Brain microvascular endothelial cell (primary cell): ENCODE measurements around the gene COG1.

ENCODE experiments used
- DNase-seq: peaks from one replicate; pipeline ENCODE4 v3.0.0-alpha.2; 2020
- H3K27ac ChIP-seq: fragments of 250-450 bp; sonication (Bioruptor Pico); 2 replicates; pipeline ENCODE4 v1.5.1; 2020; ENCODE audit warnings: mild to moderate bottlenecking, moderate library complexity
- H3K27me3 ChIP-seq: fragments of 250-450 bp; sonication (Bioruptor Pico); replicated peaks from 2 replicates; pipeline ENCODE4 v1.5.1; 2020; ENCODE audit warnings: mild to moderate bottlenecking
- H3K36me3 ChIP-seq: fragments of 250-450 bp; sonication (Bioruptor Pico); replicated peaks from 2 replicates; pipeline ENCODE4 v1.5.1; 2020; ENCODE audit warnings: mild to moderate bottlenecking
- H3K4me3 ChIP-seq: 2 replicates; pipeline ENCODE4 v1.5.1; 2011; ENCODE audit warnings: low read depth, mild to moderate bottlenecking, control low read depth, low read length, moderate library complexity
- in situ Hi-C: cut with HindIII; loops from 2 replicates; pipeline ENCODE4 v1.10.0; 2017; ENCODE audit warnings: low sequenced_read_pairs, low pct_ligation_motif_present
- TF ChIP-seq, protein P1 (sequence below): IDR thresholded peaks from 2 replicates; pipeline ENCODE4 v1.5.1; 2011; ENCODE audit warnings: low read depth, mild to moderate bottlenecking, moderate library complexity, low read length, control low read depth, inconsistent platforms; ENCODE audit errors: missing control alignments

The COG1 gene

DNA sequence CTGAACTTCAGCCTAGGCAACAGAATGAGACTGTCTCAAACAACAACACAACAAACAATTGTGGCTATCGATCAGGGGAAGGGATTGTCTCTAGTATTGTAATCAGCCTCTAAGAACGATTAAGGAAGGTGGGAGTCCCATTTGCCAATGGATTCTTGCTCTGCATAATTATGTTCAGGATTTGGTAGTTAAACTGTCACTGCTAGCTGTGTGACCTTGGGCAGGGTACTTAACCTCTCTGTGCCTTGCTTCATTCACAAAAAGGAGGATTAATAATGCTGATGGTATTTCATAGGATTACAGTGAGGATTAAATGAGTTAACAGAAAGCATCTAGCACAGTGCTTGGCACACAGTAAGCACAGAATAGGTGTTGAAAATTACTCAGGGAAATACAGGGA, 34.7 kb upstream of the COG1 start:
- H3K27me3 ChIP-seq, result peaks cover 1% of the 10 kb centered on the region
- H3K27ac ChIP-seq, result no peak overlapping the region
- no peaks in the 10 kb centered on the region for H3K36me3 ChIP-seq
- in situ Hi-C loops, result no loop called here
- no peak overlapping the region for H3K4me3 ChIP-seq
- TF ChIP-seq, protein P1, sequence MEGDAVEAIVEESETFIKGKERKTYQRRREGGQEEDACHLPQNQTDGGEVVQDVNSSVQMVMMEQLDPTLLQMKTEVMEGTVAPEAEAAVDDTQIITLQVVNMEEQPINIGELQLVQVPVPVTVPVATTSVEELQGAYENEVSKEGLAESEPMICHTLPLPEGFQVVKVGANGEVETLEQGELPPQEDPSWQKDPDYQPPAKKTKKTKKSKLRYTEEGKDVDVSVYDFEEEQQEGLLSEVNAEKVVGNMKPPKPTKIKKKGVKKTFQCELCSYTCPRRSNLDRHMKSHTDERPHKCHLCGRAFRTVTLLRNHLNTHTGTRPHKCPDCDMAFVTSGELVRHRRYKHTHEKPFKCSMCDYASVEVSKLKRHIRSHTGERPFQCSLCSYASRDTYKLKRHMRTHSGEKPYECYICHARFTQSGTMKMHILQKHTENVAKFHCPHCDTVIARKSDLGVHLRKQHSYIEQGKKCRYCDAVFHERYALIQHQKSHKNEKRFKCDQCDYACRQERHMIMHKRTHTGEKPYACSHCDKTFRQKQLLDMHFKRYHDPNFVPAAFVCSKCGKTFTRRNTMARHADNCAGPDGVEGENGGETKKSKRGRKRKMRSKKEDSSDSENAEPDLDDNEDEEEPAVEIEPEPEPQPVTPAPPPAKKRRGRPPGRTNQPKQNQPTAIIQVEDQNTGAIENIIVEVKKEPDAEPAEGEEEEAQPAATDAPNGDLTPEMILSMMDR, result no peak
- DNase-seq, result no peak

DNA sequence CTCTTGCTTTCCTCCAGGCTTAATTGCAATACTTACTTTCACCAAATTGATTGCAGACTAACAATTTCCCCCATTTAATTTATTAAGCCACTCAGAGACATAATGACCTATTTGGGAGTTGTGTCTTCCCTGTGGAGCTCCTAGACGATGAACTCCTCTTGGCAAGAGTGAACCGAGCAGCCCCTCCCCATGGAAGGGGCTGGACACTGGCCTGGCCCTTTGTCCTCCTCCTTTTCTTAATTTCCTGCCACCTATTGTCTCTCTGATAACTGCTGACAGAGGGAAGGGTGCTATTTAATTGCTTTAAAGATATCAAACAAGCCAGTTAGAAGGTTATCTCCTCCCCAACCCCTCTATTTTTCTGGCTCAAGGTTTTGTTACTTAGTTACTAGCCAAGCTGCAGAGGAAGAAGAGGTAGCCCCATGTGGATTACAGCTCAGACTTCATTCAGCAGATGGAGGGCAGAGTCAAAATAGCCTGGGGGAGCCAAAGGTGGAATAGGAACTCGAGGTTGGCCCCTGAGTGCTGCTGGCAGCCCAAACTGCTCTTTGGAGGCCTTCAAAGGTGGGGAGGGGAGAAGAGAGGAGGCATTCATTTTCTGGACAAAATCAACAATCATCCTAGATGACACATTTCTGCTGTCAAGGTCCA, 31.8 kb upstream of the COG1 start:
- TF ChIP-seq, protein P1, result no peak
- in situ Hi-C loops, result no loop called here
- peaks cover 27% of the 10 kb centered on the region for H3K27me3 ChIP-seq

DNA sequence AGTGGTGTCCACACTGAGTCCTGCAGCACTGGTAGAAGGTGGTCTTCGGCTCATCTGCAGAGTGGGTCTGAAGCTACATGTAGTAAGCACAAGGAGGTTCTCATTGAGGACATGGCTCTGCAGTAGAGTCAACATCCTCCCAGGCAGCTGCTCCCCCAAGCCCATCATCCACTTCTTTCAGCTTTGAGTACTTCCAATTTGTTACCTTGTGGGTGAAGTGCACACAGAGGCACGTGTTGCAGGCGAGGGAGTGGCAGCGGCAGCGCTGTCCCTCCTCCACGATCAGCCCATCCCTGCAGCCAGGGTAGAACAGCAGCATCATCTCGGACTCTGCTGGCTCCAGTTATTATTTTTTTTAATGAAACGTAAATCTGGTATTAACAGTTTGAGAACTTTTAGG, 29.8 kb upstream of the COG1 start:
- Histone ChIP-seq H3K36me3 (no peaks in the 10 kb centered on the region), H3K27me3 (peaks cover 41% of the 10 kb centered on the region), H3K4me3 (no peak overlapping the region), H3K27ac (no peak overlapping the region)
- DNase-seq, result no peak
- TF ChIP-seq, protein P1, result no peak
- in situ Hi-C loops, result no loop called here

More for the DNA sequence above, 31.8 kb upstream of the COG1 start:
- DNase-seq, result no peak
- Histone ChIP-seq H3K27ac (no peak overlapping the region), H3K36me3 (no peaks in the 10 kb centered on the region), H3K4me3 (no peak overlapping the region)

DNA sequence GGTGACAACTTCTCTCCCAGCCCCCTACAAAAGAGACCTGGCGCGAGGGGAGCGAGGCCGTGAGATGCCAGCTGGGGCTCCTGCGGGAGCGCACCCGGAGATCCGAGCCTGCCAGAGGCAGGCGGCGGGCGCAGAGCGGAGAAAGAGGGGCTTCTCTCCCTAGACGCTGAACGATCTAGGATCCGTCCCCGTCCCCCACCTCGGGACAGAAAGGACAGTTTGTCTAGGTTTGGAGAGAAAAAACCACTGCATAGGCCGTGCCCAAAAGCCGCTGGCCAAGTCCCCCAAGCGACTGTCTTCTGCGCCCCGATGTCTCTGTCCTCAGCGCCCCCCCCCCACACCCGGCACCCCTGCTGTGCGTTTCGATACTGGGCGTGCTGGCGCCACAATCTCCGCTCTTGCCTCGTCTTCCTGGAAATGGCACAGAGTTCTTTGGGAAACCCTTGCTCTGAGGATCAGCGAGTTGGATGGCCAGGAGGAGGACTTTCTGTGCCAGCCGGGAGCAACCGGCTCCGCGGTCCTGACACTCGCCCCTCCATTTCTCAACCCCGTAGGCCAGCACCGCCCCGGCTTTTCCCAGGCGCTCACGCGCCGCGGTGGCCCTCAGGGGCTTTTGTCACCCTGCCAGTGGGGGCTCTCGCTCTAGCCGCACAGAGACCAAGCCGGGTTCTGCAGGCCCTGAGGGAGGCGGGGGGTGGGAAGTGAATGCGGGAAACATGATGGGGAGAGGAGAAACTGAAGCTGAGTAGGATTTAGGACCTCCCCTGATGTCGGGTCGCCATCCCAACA, 27.0 kb upstream of the COG1 start:
- H3K27me3 ChIP-seq, result peaks cover 43% of the 10 kb centered on the region
- no peaks in the 10 kb centered on the region for H3K36me3 ChIP-seq
- in situ Hi-C loops, result no loop called here
- TF ChIP-seq, protein P1, result no peak
- H3K4me3 ChIP-seq, result peak overlapping the region; percentile 50
- no peak overlapping the region for H3K27ac ChIP-seq
- DNase-seq, result no peak

DNA sequence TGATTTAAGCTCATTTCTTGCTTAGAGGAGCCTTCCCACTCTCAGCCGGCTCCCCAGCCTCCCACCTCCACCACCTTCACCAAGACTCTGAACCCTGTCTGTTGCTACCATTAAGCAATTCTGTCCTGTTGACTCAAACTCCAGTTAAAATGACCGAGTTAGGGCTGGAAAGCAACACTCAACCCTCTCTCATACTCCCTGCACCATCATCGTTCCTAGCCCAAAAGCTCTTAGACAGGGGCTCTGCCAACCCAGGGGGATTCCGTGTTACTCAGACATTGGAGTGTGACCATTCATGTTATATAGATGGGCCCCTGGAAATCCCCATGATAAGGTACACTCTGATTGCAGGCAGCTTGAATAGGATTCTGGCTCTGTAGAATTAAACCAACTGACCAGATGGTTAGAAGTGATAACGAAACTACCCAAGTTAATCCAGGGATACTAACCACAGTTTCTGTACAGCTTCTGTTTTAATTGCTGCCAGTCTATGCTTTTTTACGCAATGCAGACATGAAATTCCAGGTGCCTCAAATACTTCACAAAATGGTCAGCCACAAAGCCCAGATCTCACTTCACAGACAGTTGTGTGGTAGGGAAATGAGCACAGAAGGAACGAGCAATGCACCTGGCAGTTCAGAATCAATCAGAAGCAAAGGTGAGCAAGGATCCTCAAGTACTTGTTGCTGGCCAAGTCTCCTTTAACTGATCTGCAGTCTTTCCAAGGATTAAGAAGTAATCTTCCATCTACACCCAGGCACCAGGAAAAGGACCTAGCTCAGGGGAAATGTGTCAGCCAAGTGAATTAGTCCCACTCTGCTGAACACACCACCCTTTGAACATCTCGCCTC, 25.9 kb upstream of the COG1 start:
- Histone ChIP-seq H3K36me3 (no peaks in the 10 kb centered on the region), H3K27me3 (peaks cover 43% of the 10 kb centered on the region), H3K27ac (no peak overlapping the region), H3K4me3 (no peak overlapping the region)
- in situ Hi-C loops, result no loop called here
- TF ChIP-seq, protein P1, result no peak
- DNase-seq, result no peak
